K562 (cell line): ENCODE results near the gene SNX9. TPM values are rescaled to one million over a fixed set of nuclear protein-coding genes. Genes with fewer than 3 reads are reported as not detected.

Source experiments
- CCAR2 ChIP-seq: fragments of 200-400 bp; formaldehyde crosslinking; IDR thresholded peaks from 2 replicates; pipeline ENCODE4 v1.6.1; 2017; ENCODE audit warnings: mild to moderate bottlenecking, low read depth, low read length
- CREB3L1 ChIP-seq: fragments of 450-650 bp; IDR thresholded peaks from 2 replicates; pipeline ENCODE4 v1.6.1; 2014; ENCODE audit warnings: low read depth, mild to moderate bottlenecking, moderate library complexity, borderline replicate concordance
- ELK1 ChIP-seq: sonication (generic); formaldehyde crosslinking; IDR thresholded peaks from 2 replicates; pipeline ENCODE4 v1.8.1; 2022; ENCODE audit warnings: missing genetic modification reagents
- FOXM1 ChIP-seq, 2 experiments: fragments of 450-650 bp in 1 of 2; sonication (generic) in 1 of 2; formaldehyde crosslinking in 1 of 2; IDR thresholded peaks; 2 replicates each; pipeline versions ENCODE4 v1.6.1 to v1.9.0; 2017 to 2022; ENCODE audit warnings: low read depth in 2 of 2, mild to moderate bottlenecking in 2 of 2, missing genetic modification reagents in 1 of 2, moderate library complexity in 1 of 2
- HMG20B ChIP-seq: fragments of 250-450 bp; sonication (Bioruptor Pico); IDR thresholded peaks from 2 replicates; pipeline ENCODE4 v1.5.0; 2021; ENCODE audit warnings: mild to moderate bottlenecking
- HNRNPH1 ChIP-seq: fragments of 200-400 bp; formaldehyde crosslinking; optimal IDR thresholded peaks from 2 replicates; pipeline ENCODE3; 2017; ENCODE audit warnings: low read depth, mild to moderate bottlenecking, low read length, moderate library complexity
- KLF16 ChIP-seq: IDR thresholded peaks from 2 replicates; pipeline ENCODE4 v1.6.1; 2016; ENCODE audit warnings: antibody characterized with exemption
- NELFE ChIP-seq: IDR thresholded peaks from 2 replicates; pipeline ENCODE4 v1.6.1; 2011; ENCODE audit warnings: mild to moderate bottlenecking; ENCODE audit not compliant: insufficient read depth, insufficient read length
- NFRKB ChIP-seq: fragments of 450-650 bp; IDR thresholded peaks from 2 replicates; pipeline ENCODE4 v1.6.1; 2016; ENCODE audit warnings: low read depth
- POLR3A ChIP-seq: IDR thresholded peaks from 2 replicates; pipeline ENCODE4 v1.6.1; 2011; ENCODE audit warnings: borderline replicate concordance, mild to moderate bottlenecking, moderate library complexity; ENCODE audit not compliant: insufficient read length, insufficient read depth; ENCODE audit errors: extremely low read depth
- STAT5A ChIP-seq: IDR thresholded peaks from 2 replicates; pipeline ENCODE4 v1.6.1; 2012; ENCODE audit warnings: low read length, inconsistent platforms, borderline replicate concordance
- ZBTB26 ChIP-seq: fragments of 450-650 bp; formaldehyde crosslinking; IDR thresholded peaks from 2 replicates; pipeline ENCODE4 v1.4.0; 2022; ENCODE audit warnings: missing genetic modification characterization
- ZNF175 ChIP-seq: fragments of 200-800 bp; sonication (Bioruptor generic); IDR thresholded peaks from 2 replicates; pipeline ENCODE4 v1.6.1; 2016; ENCODE audit warnings: low read depth, mild to moderate bottlenecking, missing genetic modification characterization, missing compliant biosample characterization
- ZNF263 ChIP-seq: sonication (generic); formaldehyde crosslinking; IDR thresholded peaks from 2 replicates; pipeline ENCODE4 v1.8.0; 2022; ENCODE audit warnings: mild to moderate bottlenecking, missing genetic modification reagents, borderline replicate concordance
- ZNF695 ChIP-seq: fragments of 450-650 bp; formaldehyde crosslinking; IDR thresholded peaks from 2 replicates; pipeline ENCODE4 v1.4.0; 2020; ENCODE audit warnings: mild to moderate bottlenecking, moderate library complexity
- ZNF764 ChIP-seq: fragments of 250-450 bp; sonication (Bioruptor Pico); IDR thresholded peaks from 2 replicates; pipeline ENCODE4 v1.4.0; 2020; ENCODE audit warnings: low read depth, mild to moderate bottlenecking, moderate library complexity
- polyA plus RNA-seq, 8 experiments: library from polyadenylated mRNA; depleted of rRNA in 4 of 8; stranded (reverse) in 5 of 8; unstranded in 3 of 8; fragments of >200 nt; fragmentation: Nextera tagmentation in 2 of 8; fragmentation: Illumina TruSeq in 1 of 8; extraction: Ambion mirVana in 2 of 8; extraction: Trizol in 1 of 8; gene quantifications; 2 replicates each; pipeline versions ENCODE4 v1.2.1 to v1.2.3, GENCODE V29; 2011 to 2014; ENCODE audit warnings: inconsistent platforms in 1 of 8, missing spikeins in 1 of 8
- total RNA-seq, 7 experiments: library from RNA; depleted of rRNA in 6 of 7; stranded (reverse); fragments of >200 nt in 6 of 7; fragmentation: Illumina TruSeq in 2 of 7; extraction: Trizol in 2 of 7; gene quantifications; 2 replicates each; pipeline versions ENCODE4 v1.2.1 to v1.2.3, GENCODE V29; 2011 to 2021; ENCODE audit warnings: low replicate concordance in 1 of 7
- TF ChIP-seq, protein P1 (sequence below): sonication (generic); formaldehyde crosslinking; IDR thresholded peaks from 2 replicates; pipeline ENCODE4 v1.8.0; 2022; ENCODE audit warnings: mild to moderate bottlenecking, missing genetic modification reagents
- TF ChIP-seq, protein P2 (sequence below): fragments of 250-450 bp; sonication (Bioruptor Pico); IDR thresholded peaks from 2 replicates; pipeline ENCODE4 v1.5.1; 2021; ENCODE audit warnings: mild to moderate bottlenecking

SNX9 gene
- total and polyA plus RNA-seq, 9 of the 15 experiments (the other 6 are each of a cell fraction or from before 2014, with no cell fraction given), result 6.0 to 81.7 (median 57.1) TPM

GRCh38 chr6:157873735-157874344, 50.8 kb downstream of the SNX9 start (continued):
- no peak for TF ChIP-seq NFRKB
- TF ChIP-seq, protein P1, sequence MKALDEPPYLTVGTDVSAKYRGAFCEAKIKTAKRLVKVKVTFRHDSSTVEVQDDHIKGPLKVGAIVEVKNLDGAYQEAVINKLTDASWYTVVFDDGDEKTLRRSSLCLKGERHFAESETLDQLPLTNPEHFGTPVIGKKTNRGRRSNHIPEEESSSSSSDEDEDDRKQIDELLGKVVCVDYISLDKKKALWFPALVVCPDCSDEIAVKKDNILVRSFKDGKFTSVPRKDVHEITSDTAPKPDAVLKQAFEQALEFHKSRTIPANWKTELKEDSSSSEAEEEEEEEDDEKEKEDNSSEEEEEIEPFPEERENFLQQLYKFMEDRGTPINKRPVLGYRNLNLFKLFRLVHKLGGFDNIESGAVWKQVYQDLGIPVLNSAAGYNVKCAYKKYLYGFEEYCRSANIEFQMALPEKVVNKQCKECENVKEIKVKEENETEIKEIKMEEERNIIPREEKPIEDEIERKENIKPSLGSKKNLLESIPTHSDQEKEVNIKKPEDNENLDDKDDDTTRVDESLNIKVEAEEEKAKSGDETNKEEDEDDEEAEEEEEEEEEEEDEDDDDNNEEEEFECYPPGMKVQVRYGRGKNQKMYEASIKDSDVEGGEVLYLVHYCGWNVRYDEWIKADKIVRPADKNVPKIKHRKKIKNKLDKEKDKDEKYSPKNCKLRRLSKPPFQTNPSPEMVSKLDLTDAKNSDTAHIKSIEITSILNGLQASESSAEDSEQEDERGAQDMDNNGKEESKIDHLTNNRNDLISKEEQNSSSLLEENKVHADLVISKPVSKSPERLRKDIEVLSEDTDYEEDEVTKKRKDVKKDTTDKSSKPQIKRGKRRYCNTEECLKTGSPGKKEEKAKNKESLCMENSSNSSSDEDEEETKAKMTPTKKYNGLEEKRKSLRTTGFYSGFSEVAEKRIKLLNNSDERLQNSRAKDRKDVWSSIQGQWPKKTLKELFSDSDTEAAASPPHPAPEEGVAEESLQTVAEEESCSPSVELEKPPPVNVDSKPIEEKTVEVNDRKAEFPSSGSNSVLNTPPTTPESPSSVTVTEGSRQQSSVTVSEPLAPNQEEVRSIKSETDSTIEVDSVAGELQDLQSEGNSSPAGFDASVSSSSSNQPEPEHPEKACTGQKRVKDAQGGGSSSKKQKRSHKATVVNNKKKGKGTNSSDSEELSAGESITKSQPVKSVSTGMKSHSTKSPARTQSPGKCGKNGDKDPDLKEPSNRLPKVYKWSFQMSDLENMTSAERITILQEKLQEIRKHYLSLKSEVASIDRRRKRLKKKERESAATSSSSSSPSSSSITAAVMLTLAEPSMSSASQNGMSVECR (CRISPR knock-in tag), result no peak
- no peak for TF ChIP-seq ELK1 (CRISPR knock-in tag)
- no peak for TF ChIP-seq HNRNPH1
- no peak for TF ChIP-seq HMG20B (CRISPR knock-in tag)
- TF ChIP-seq STAT5A, result no peak
- TF ChIP-seq ZNF695 (CRISPR knock-in tag), result no peak
- TF ChIP-seq, protein P2, sequence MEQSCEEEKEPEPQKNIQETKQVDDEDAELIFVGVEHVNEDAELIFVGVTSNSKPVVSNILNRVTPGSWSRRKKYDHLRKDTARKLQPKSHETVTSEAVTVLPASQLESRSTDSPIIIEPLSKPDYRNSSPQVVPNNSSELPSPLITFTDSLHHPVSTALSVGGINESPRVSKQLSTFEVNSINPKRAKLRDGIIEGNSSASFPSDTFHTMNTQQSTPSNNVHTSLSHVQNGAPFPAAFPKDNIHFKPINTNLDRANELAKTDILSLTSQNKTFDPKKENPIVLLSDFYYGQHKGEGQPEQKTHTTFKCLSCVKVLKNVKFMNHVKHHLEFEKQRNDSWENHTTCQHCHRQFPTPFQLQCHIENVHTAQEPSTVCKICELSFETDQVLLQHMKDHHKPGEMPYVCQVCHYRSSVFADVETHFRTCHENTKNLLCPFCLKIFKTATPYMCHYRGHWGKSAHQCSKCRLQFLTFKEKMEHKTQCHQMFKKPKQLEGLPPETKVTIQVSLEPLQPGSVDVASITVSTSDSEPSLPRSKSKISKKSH, result no peak
- no peak for TF ChIP-seq ZBTB26 (CRISPR knock-in tag)
- TF ChIP-seq ZNF175 (CRISPR knock-in tag), result no peak; the same call in 1 of the 2 replicates
- TF ChIP-seq ZNF764 (CRISPR knock-in tag), result no peak
- TF ChIP-seq POLR3A, result no peak
- peak; percentile 81; the same call in 1 of the 2 replicates for TF ChIP-seq ZNF263 (CRISPR knock-in tag)
- TF ChIP-seq CCAR2, result no peak
- TF ChIP-seq KLF16, result peak; percentile 49
- no peak for TF ChIP-seq FOXM1 (IDR thresholded peaks at IDR 0.05; ENCODE audit: low read depth)
- TF ChIP-seq FOXM1 (CRISPR knock-in tag; IDR thresholded peaks at IDR 0.05; ENCODE audit: low read depth), result no peak
- TF ChIP-seq CREB3L1, result no peak
- no peak for TF ChIP-seq NELFE
